ENCODE results near the gene UROC1.

Gene UROC1

DNA sequence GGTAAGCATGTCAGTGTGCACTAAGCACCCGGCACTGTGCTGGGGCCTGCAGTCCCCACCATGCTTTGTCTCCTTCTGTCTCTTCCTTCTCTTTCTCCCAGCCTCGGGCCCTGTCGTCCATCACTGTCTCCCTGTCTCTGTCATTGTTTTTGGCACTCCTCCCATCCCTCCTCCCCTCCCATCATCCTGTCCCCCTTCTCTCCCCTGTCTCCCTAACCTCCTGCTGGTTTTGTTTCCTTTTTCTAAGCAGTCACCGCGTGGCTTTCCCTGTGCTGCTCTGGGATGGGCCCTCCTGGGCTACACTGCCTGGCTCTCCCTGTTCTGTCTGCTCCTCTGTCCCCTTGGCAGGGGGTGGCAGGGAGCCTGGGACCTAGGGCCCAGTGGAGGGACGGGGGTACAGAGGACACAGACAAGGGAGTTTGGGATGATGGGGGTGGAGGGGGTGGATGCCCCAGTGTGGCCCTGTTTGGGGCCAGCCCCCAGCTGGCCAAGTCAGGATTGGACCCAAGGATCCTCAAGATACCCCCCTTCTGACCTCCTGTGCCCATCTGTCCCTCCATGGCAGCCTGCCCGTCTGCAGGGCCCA, 12.1 kb upstream of the UROC1 start:
- H3K27me3 ChIP-seq (ENCODE audit: insufficient read depth, insufficient read length) = peaks cover 15% of the 10 kb centered on the region
- H3K36me3 ChIP-seq (ENCODE audit: insufficient read depth, insufficient read length, low read length) = no peaks in the 10 kb centered on the region
- no peak for TF ChIP-seq ZNF274 (IDR thresholded peaks at IDR 0.05; ENCODE audit: low read depth, low read length)
- TF ChIP-seq YY1 (IDR thresholded peaks at IDR 0.05; ENCODE audit: insufficient read depth, insufficient read length) = no peak
- no peak for TF ChIP-seq SUZ12 (IDR thresholded peaks at IDR 0.05; ENCODE audit: extremely low read depth, insufficient read depth, insufficient read length)
- H3K9ac ChIP-seq (ENCODE audit: insufficient read length, low read depth) = no peak overlapping the region
- H3K9me3 ChIP-seq (ENCODE audit: insufficient read depth, low read length) = no peaks in the 10 kb centered on the region; the same call in 1 of the 2 replicates
- DNase-seq (ENCODE audit: low read depth, low spot score) = no peak
- H3K4me1 ChIP-seq (ENCODE audit: insufficient read depth, insufficient read length) = peaks cover 14% of the 10 kb centered on the region
- H3K4me3 ChIP-seq (ENCODE audit: insufficient read length, low read depth) = no peak overlapping the region

DNA sequence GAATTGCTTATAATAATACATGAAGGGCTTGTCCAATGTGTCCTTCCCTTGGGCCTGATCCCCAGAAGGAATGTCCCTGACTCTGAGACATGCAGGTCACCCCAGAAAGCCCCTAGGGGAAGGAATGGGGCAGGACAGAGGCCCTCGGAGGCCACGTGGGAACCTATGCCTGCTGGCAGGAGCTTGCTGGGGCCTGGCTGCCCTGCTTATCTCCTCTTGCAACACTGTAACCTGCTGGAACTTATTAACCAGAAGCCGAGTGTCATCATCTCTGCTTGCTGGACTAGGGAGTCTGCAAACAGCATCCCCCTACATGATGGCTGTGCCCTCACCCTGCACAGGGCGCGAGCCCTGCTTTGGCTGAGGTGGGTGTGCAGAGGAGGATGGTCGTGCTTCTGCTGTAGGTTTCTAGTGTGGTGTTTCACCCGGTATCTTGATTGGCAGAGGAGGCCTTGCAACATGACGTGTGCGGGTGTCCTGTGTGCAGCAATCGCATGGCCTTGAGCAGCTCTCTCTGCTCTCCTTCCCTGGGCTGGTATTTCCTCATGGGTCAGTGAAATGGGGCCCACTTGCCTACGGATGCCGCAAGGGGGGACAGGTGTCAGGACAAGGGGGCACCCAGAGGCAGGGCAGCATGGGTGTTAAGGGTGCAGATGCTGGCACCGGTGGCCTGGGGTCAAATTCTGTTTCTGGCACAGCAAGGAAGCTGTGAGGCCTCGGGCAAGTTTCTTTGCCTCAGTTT, 11.4 kb upstream of the UROC1 start:
- no peak overlapping the region for H3K4me3 ChIP-seq (ENCODE audit: insufficient read length, low read depth)
- H3K4me1 ChIP-seq (ENCODE audit: insufficient read depth, insufficient read length) = peaks cover 15% of the 10 kb centered on the region
- H3K36me3 ChIP-seq (ENCODE audit: insufficient read depth, insufficient read length, low read length) = no peaks in the 10 kb centered on the region
- peaks cover 15% of the 10 kb centered on the region for H3K27me3 ChIP-seq (ENCODE audit: insufficient read depth, insufficient read length)
- no peak overlapping the region for H3K9ac ChIP-seq (ENCODE audit: insufficient read length, low read depth)
- H3K9me3 ChIP-seq (ENCODE audit: insufficient read depth, low read length) = no peaks in the 10 kb centered on the region; the same call in 1 of the 2 replicates
- DNase-seq (ENCODE audit: low read depth, low spot score) = no peak
- no peak for TF ChIP-seq YY1 (IDR thresholded peaks at IDR 0.05; ENCODE audit: insufficient read depth, insufficient read length)
- TF ChIP-seq SUZ12 (IDR thresholded peaks at IDR 0.05; ENCODE audit: extremely low read depth, insufficient read depth, insufficient read length) = no peak
- TF ChIP-seq ZNF274 (IDR thresholded peaks at IDR 0.05; ENCODE audit: low read depth, low read length) = no peak

DNA sequence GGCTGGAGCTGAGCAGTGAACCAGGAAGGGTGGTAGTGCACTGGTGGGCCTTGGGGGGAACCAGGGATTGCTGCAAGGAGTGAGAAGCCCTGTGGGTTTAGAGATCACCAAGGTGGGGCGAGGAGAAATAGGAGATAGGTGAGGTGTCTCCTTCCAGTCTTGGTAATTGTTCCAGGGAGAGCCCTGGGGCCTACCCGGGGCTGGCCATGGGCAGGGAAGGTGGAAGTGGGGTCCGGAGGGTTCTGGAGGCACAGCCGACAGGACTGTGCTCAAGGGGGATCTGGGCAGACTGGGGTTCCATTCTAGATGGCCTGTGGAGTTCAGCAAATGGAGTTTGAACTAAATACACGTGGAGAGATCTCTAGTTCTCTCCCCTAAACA, 10.8 kb upstream of the UROC1 start:
- Histone ChIP-seq H3K4me1 (ENCODE audit: insufficient read depth, insufficient read length) (peaks cover 21% of the 10 kb centered on the region), H3K9ac (ENCODE audit: insufficient read length, low read depth) (no peak overlapping the region), H3K9me3 (ENCODE audit: insufficient read depth, low read length) (no peaks in the 10 kb centered on the region; the same call in 1 of the 2 replicates), H3K36me3 (ENCODE audit: insufficient read depth, insufficient read length, low read length) (no peaks in the 10 kb centered on the region), H3K27me3 (ENCODE audit: insufficient read depth, insufficient read length) (peaks cover 20% of the 10 kb centered on the region), H3K4me3 (ENCODE audit: insufficient read length, low read depth) (no peak overlapping the region)
- TF ChIP-seq ZNF274 (IDR thresholded peaks at IDR 0.05; ENCODE audit: low read depth, low read length) (no peak), SUZ12 (IDR thresholded peaks at IDR 0.05; ENCODE audit: extremely low read depth, insufficient read depth, insufficient read length) (no peak), YY1 (IDR thresholded peaks at IDR 0.05; ENCODE audit: insufficient read depth, insufficient read length) (no peak)
- no peak for DNase-seq (ENCODE audit: low read depth, low spot score)

DNA sequence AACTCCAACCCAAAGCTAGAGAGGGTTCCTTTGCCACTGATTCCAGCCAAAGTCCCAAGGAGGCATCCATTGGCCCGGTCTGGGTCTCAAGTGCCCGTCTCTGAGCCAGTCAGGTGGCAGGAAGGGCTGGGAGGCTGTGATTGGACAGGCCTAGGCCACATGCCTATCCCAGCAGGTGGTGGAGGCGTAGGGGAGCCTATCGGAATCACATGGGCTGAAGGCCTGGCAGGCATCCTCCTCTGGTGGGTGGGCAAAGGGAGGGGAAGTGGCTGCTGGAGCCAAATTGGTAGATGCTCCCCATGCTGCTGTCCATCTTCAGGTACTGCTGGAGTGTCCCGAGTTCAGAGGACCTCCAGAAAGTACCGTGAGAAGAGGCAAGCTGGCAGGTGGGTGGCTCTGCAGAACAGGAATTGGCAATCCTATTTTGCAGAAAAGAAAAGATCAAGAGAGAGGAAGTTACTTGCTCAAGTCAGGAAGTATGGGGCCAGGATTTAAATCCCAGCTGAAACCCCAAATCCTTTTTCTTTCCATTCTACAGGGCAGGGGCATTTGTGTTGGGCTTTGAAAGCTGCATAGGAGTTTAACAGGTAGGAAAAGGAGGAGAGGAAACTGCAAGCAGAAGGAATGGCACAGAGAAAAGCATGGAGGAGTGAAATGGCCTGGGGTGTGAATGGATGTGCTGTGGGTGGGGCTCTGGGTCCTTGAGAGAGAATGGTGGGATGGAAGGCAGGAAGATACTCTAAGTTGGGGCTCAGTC, 10.1 kb upstream of the UROC1 start:
- Histone ChIP-seq H3K4me3 (ENCODE audit: insufficient read length, low read depth) (no peak overlapping the region), H3K36me3 (ENCODE audit: insufficient read depth, insufficient read length, low read length) (no peaks in the 10 kb centered on the region), H3K9ac (ENCODE audit: insufficient read length, low read depth) (no peak overlapping the region), H3K4me1 (ENCODE audit: insufficient read depth, insufficient read length) (peaks cover 21% of the 10 kb centered on the region), H3K27me3 (ENCODE audit: insufficient read depth, insufficient read length) (peaks cover 28% of the 10 kb centered on the region), H3K9me3 (ENCODE audit: insufficient read depth, low read length) (no peaks in the 10 kb centered on the region; the same call in 1 of the 2 replicates)
- no peak for DNase-seq (ENCODE audit: low read depth, low spot score)
- TF ChIP-seq SUZ12 (IDR thresholded peaks at IDR 0.05; ENCODE audit: extremely low read depth, insufficient read depth, insufficient read length) (no peak), YY1 (IDR thresholded peaks at IDR 0.05; ENCODE audit: insufficient read depth, insufficient read length) (no peak), ZNF274 (IDR thresholded peaks at IDR 0.05; ENCODE audit: low read depth, low read length) (no peak)

DNA sequence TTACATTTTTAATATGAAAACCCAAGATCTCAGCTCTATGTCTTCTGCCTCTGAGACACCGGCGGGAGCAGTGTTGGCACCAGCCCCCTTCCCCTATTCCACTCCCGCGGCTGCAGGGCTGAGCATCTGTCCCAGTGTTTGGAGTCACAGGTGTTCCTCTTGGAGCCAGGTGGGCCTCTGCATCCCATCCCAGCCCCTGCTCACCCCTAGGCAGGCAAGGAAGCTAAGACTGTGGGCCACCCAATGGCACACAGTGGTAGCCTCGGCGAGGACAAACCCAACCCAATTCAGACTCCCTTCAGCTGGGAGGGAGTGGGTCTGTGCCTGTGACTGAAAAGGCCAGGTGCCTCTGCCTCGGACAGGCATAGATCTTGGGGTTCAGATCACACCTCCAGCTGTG, 9.4 kb upstream of the UROC1 start:
- Histone ChIP-seq H3K9me3 (ENCODE audit: insufficient read depth, low read length) (no peaks in the 10 kb centered on the region; the same call in 1 of the 2 replicates), H3K4me1 (ENCODE audit: insufficient read depth, insufficient read length) (peaks cover 21% of the 10 kb centered on the region), H3K4me3 (ENCODE audit: insufficient read length, low read depth) (no peak overlapping the region), H3K36me3 (ENCODE audit: insufficient read depth, insufficient read length, low read length) (no peaks in the 10 kb centered on the region), H3K27me3 (ENCODE audit: insufficient read depth, insufficient read length) (peaks cover 32% of the 10 kb centered on the region), H3K9ac (ENCODE audit: insufficient read length, low read depth) (no peak overlapping the region)
- TF ChIP-seq ZNF274 (IDR thresholded peaks at IDR 0.05; ENCODE audit: low read depth, low read length) (no peak), YY1 (IDR thresholded peaks at IDR 0.05; ENCODE audit: insufficient read depth, insufficient read length) (no peak), SUZ12 (IDR thresholded peaks at IDR 0.05; ENCODE audit: extremely low read depth, insufficient read depth, insufficient read length) (no peak)
- DNase-seq (ENCODE audit: low read depth, low spot score) = no peak

DNA sequence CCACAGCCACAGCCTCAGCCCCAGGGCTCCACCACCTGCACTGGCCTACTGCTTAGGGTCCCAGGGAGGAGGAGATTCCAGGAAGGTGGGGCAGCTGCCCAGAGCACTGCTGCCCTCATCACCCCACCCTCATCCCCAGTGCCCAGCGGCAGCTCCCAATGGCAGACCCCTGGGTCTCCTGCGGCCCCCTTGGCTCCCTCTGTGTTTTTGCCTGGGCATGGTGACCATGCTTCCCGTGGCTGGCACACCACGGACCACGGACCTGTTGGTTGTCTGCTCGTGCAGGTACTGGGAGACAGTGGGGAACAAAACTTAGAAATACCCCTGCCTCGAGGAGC, 9.1 kb upstream of the UROC1 start:
- H3K9me3 ChIP-seq (ENCODE audit: insufficient read depth, low read length) = no peaks in the 10 kb centered on the region; the same call in 1 of the 2 replicates
- DNase-seq (ENCODE audit: low read depth, low spot score) = no peak
- no peak for TF ChIP-seq YY1 (IDR thresholded peaks at IDR 0.05; ENCODE audit: insufficient read depth, insufficient read length)
- TF ChIP-seq ZNF274 (IDR thresholded peaks at IDR 0.05; ENCODE audit: low read depth, low read length) = no peak
- no peak for TF ChIP-seq SUZ12 (IDR thresholded peaks at IDR 0.05; ENCODE audit: extremely low read depth, insufficient read depth, insufficient read length)
- no peak overlapping the region for H3K4me3 ChIP-seq (ENCODE audit: insufficient read length, low read depth)
- H3K9ac ChIP-seq (ENCODE audit: insufficient read length, low read depth) = no peak overlapping the region
- peaks cover 21% of the 10 kb centered on the region for H3K4me1 ChIP-seq (ENCODE audit: insufficient read depth, insufficient read length)
- H3K27me3 ChIP-seq (ENCODE audit: insufficient read depth, insufficient read length) = peaks cover 32% of the 10 kb centered on the region
- no peaks in the 10 kb centered on the region for H3K36me3 ChIP-seq (ENCODE audit: insufficient read depth, insufficient read length, low read length)

Measured in NT2/D1 (cell line).